ENCODE measurements around the gene CPXM1.

Gene CPXM1

DNA sequence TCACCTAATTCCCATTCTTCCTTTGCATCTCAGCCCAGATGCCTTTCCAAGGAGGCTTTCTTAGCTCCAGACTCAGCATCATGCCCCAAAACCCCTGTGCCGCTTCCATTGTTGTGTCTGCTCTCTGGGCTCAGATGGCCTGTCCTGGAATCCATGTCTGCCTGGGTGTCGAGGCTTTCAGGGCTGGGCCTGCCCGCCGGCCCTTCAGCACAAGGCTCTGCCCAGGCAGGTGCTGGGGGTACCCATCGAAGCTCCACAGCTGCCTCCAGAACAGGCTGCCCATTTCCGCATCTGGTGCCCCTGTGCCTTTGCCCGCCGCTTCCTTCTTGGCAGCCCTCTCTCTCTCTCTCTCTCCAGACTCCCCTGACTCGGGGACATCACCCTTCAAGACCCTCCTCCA, 1.2 kb downstream of the CPXM1 start:
- peaks cover 34 to 67% (median 47%) of the 10 kb centered on the region in 10 experiments for H3K4me1 ChIP-seq
- H3K4me3 ChIP-seq, result peak overlapping the region; percentile 58 to 94 (median 86)
- no peak for TF ChIP-seq Cebpa-rat (IDR thresholded peaks at IDR 0.05)
- H3K9me3 ChIP-seq (replicated peaks in 1 of 11), result no peaks in the 10 kb centered on the region
- peak overlapping the region; percentile 19 to 100 (median 97); a peak in 21 of 22 replicates for H3K27ac ChIP-seq
- H4K20me1 ChIP-seq, result peaks cover 0 to 45% (median 43%) of the 10 kb centered on the region in 11 experiments; a peak in 18 of 22 replicates
- H3K4me2 ChIP-seq, result peak overlapping the region; percentile 89 to 99 (median 92)
- H3K36me3 ChIP-seq, result peaks cover 10 to 46% (median 44%) of the 10 kb centered on the region in 11 experiments; a peak in 21 of 22 replicates
- H3K27me3 ChIP-seq, result peaks cover 0 to 9% (median 6%) of the 10 kb centered on the region in 11 experiments; a peak in 10 of 22 replicates
- peak overlapping the region; percentile 79 to 99 (median 97); a peak in 21 of 22 replicates for H3K9ac ChIP-seq

DNA sequence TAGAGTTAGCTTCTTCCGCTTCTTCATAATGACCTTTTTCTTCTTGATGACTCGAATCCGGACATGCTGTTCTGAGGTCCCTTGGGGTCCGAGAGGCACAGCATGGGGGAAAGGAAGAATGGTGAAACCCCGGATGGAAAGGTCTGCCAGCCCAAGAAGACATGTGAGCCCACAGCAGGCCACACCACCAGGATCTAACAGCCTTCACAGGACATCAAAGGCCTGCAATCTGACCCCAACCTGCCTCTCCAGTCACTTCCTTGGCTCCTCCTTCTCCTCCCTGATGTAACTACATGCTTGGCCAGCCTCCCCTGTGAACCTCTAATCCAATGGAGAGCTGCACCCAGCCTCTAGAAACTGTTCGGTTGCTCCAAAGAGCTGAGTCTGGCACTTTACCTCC, 1.6 kb downstream of the CPXM1 start:
- peaks cover 10 to 50% (median 49%) of the 10 kb centered on the region in 11 experiments; a peak in 21 of 22 replicates for H3K36me3 ChIP-seq
- H3K27ac ChIP-seq, result peak overlapping the region; percentile 19 to 100 (median 97); a peak in 21 of 22 replicates
- H3K9me3 ChIP-seq (replicated peaks in 1 of 11), result no peaks in the 10 kb centered on the region
- peaks cover 34 to 67% (median 47%) of the 10 kb centered on the region in 10 experiments for H3K4me1 ChIP-seq
- 0 out of 22 replicates have a peak, but pooled peaks of 1 of the 11 experiments have one; percentile 52 for TF ChIP-seq Cebpa-rat (IDR thresholded peaks at IDR 0.05)
- H4K20me1 ChIP-seq, result peaks cover 0 to 50% (median 47%) of the 10 kb centered on the region in 11 experiments; a peak in 18 of 22 replicates
- peak overlapping the region; percentile 58 to 94 (median 86) for H3K4me3 ChIP-seq
- peak overlapping the region; percentile 89 to 99 (median 92) for H3K4me2 ChIP-seq
- H3K9ac ChIP-seq, result peak overlapping the region in 10 of 11 experiments; percentile 84 to 99 (median 98); a peak in 19 of 22 replicates
- H3K27me3 ChIP-seq, result peaks cover 0 to 4% (median 2%) of the 10 kb centered on the region in 11 experiments; a peak in 9 of 22 replicates

DNA sequence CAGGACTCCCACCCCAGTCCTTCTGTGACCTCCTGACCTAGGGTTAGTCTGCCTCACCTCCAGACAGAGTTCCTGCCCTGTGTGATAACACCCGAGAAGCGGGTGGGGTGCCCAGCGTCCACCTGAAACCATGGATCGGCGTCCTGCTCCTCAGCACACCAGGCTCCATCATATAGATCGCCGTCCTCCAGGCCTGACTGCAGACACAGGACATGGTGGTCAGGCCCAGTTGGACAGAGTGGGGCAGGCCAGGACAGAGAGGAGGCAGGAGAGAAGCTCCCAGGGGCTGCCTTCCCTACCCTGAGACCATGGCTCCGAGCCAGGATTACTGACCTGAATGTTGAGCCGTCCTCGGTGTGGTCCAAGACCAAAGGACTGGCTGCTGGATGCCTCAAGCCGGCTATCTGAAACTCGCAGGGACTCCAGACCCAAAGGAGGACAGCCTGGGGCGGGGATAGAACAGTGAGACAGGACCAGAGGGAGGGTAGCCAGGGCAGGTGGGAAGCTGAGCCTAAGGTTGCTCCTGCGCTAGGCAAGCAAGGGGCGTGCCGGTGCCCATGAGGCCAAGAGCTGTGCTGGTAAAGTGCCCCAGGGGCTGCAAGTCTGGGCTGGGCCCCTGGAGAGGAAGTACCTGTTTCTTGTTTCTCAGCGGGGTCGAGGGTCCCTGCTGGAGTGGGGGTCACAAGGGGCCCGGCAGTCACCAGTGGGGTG, 2.2 kb downstream of the CPXM1 start:
- Histone ChIP-seq H3K36me3 (peaks cover 10 to 56% (median 54%) of the 10 kb centered on the region in 11 experiments; a peak in 21 of 22 replicates), H3K4me1 (peaks cover 34 to 67% (median 47%) of the 10 kb centered on the region in 10 experiments), H3K27me3 (no peaks in the 10 kb centered on the region), H3K4me3 (peak overlapping the region in 9 of 10 experiments; percentile 68 to 94 (median 88); a peak in 18 of 20 replicates), H3K9ac (peak overlapping the region in 10 of 11 experiments; percentile 84 to 99 (median 98); a peak in 19 of 22 replicates), H3K27ac (peak overlapping the region in 10 of 11 experiments; percentile 82 to 100 (median 97); a peak in 20 of 22 replicates), H4K20me1 (peaks cover 0 to 55% (median 48%) of the 10 kb centered on the region in 11 experiments; a peak in 18 of 22 replicates), H3K9me3 (replicated peaks in 1 of 11) (no peaks in the 10 kb centered on the region), H3K4me2 (peak overlapping the region; percentile 89 to 99 (median 92))
- TF ChIP-seq Cebpa-rat (IDR thresholded peaks at IDR 0.05), result no peak

DNA sequence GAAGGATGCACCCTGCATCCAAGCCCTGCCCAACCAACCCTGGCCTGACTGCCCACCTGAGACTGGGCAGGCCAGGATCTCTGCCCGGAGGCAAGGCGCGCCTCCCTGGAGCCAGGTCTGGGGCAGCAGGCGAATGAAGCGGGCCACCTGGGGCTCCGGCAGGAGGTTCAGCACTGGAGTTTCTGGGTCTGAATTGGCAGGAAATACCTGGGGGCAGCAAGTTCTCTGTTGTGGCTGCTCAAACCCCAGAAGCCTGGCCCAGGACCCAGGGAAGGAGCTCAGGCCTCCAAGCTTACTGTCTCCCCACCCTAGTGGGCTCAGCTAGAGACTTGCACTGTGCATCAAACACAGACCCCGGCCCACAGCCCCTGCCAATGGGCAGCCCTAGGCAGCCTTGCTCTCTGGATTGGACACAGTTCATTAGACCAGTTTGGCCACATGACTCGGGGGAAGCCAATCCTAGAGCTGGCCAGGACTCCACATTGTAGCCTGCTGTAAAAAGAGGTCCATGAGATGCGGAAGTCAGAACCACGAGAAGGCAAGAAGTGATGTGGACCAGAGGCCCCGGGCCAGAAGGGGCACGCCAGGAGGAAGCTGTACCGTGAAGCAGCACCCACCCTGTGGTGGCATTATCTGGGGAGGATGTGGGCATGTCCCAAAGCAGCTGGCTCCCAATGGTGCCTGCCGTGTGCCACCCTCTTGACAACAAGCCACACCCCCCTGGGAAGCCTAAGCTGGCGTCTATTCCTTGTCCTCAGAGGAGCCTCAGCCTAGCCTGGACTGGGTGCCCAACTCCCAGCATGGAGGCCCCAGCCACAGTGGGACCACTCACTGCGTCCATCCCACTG, 3.1 kb downstream of the CPXM1 start:
- H3K4me3 ChIP-seq, result peak overlapping the region in 8 of 10 experiments; percentile 81 to 94 (median 90); a peak in 13 of 20 replicates
- no peaks in the 10 kb centered on the region for H3K27me3 ChIP-seq
- peaks cover 0 to 64% (median 49%) of the 10 kb centered on the region in 11 experiments; a peak in 18 of 22 replicates for H4K20me1 ChIP-seq
- peaks cover 10 to 65% (median 62%) of the 10 kb centered on the region in 11 experiments; a peak in 21 of 22 replicates for H3K36me3 ChIP-seq
- peaks cover 34 to 67% (median 47%) of the 10 kb centered on the region in 10 experiments for H3K4me1 ChIP-seq
- H3K27ac ChIP-seq, result peak overlapping the region in 9 of 11 experiments; percentile 87 to 100 (median 97); a peak in 17 of 22 replicates
- peak overlapping the region in 9 of 11 experiments; percentile 89 to 99 (median 98); a peak in 13 of 22 replicates for H3K9ac ChIP-seq
- peak overlapping the region; percentile 89 to 99 (median 92) for H3K4me2 ChIP-seq
- no peaks in the 10 kb centered on the region for H3K9me3 ChIP-seq (replicated peaks in 1 of 11)
- no peak for TF ChIP-seq Cebpa-rat (IDR thresholded peaks at IDR 0.05)

DNA sequence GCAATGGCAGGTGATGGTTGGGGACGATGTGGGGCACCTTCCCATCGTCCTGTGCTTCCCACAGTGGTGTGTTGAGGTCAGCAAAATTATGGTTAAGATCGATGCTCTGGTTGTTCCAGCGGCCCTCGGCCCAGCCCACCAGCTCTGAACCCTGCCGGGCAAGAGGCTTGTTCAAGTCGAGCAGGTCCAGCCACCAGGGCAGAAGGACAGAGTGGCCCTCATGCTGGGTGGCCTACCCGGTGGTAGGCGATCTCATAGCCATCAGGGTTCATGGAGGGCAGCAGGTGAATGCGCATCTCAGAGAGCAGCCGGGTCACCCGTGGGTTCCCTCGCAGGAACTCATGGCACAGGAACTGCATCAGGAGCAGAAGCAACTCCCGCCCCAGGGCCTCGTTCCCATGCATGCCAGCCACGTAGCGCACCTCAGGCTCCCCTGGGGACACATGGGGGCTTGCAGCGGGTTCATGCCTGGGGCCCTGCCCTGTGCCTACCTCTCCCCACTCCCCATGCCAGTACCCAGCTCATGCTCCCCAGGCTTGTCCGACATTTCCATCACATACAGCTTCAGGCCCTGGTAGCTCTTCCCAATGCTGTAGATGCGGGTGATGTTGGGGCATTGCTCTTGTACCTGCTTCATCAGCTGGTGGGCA, 4.3 kb downstream of the CPXM1 start:
- TF ChIP-seq Cebpa-rat (IDR thresholded peaks at IDR 0.05), result no peak
- no peaks in the 10 kb centered on the region for H3K27me3 ChIP-seq
- no peak overlapping the region for H3K4me3 ChIP-seq
- peaks cover 10 to 75% (median 62%) of the 10 kb centered on the region in 11 experiments; a peak in 21 of 22 replicates for H3K36me3 ChIP-seq
- H3K9ac ChIP-seq, result peak overlapping the region in 1 of 11 experiments; percentile 99; a peak in 1 of 22 replicates
- peaks cover 25 to 58% (median 39%) of the 10 kb centered on the region in 10 experiments for H3K4me1 ChIP-seq
- H3K27ac ChIP-seq, result 0 out of 22 replicates have a peak overlapping the region, but pooled peaks of 1 of the 11 experiments have one; percentile 99
- peak overlapping the region in 2 of 11 experiments; percentile 30 to 37; a peak in 3 of 22 replicates for H3K4me2 ChIP-seq
- no peaks in the 10 kb centered on the region for H3K9me3 ChIP-seq (replicated peaks in 1 of 11)
- H4K20me1 ChIP-seq, result peaks cover 0 to 65% (median 49%) of the 10 kb centered on the region in 11 experiments; a peak in 18 of 22 replicates

DNA sequence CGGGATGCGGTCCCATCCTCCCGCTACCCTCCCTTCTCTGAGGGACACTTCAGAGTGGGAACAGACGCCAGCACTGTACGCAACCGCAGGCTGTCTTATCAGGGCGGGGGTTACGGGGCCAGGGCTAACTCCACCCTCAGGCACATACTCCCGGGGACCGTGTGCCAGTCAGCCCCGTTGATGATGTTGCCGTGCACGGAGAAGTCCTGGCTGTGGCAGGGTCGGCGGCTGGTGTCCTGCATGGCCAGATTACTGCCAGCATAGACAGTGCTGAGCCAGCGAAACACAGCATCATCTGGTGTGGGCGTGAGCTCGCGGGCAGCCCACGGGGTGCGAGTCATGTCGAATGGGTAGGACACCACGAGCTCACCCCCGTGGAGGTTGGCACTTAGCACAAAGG, 5.0 kb downstream of the CPXM1 start:
- Histone ChIP-seq H3K4me1 (peaks cover 23 to 53% (median 35%) of the 10 kb centered on the region in 10 experiments), H3K36me3 (peaks cover 10 to 78% (median 62%) of the 10 kb centered on the region in 11 experiments; a peak in 21 of 22 replicates), H3K9ac (no peak overlapping the region), H4K20me1 (peaks cover 0 to 65% (median 49%) of the 10 kb centered on the region in 11 experiments; a peak in 18 of 22 replicates), H3K9me3 (replicated peaks in 1 of 11) (no peaks in the 10 kb centered on the region), H3K27ac (no peak overlapping the region), H3K27me3 (no peaks in the 10 kb centered on the region), H3K4me2 (peak overlapping the region in 2 of 11 experiments; percentile 30 to 37; a peak in 3 of 22 replicates), H3K4me3 (no peak overlapping the region)
- TF ChIP-seq Cebpa-rat (IDR thresholded peaks at IDR 0.05), result no peak

DNA sequence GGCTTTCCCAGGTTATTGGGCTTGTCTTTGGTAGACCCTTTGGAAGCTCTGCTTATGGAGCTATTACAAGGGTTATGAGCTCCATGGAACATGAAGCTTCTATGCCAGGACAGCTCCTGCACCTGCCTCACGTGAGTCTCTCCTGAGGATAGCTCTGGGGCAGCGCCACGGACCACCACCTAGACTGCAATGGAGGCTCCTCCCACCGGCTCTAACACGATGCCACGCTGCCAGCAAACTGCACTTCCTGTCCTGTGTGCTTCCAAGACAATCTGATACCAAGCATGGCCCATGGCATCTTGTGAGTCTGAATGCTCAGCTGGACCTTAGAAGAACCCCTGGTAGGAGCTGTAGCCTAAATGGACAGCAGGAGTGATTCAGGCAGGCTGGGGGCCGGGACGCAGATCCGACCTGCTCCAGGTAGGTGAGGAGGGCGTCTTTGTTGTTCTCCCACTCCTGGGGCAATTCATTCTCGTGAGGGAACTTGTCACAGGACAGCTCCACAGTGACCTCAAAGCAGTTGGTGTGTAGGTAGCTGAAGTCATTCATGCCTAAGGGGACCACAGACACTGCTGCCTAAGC, 5.5 kb downstream of the CPXM1 start:
- Histone ChIP-seq H3K4me1 (peaks cover 23 to 51% (median 34%) of the 10 kb centered on the region in 10 experiments), H3K4me3 (no peak overlapping the region), H4K20me1 (peaks cover 0 to 65% (median 49%) of the 10 kb centered on the region in 11 experiments; a peak in 18 of 22 replicates), H3K27ac (no peak overlapping the region), H3K9ac (no peak overlapping the region), H3K9me3 (replicated peaks in 1 of 11) (no peaks in the 10 kb centered on the region), H3K36me3 (peaks cover 10 to 78% (median 62%) of the 10 kb centered on the region in 11 experiments; a peak in 21 of 22 replicates), H3K27me3 (no peaks in the 10 kb centered on the region), H3K4me2 (peak overlapping the region in 1 of 11 experiments; percentile 37; a peak in 2 of 22 replicates)
- no peak for TF ChIP-seq Cebpa-rat (IDR thresholded peaks at IDR 0.05)
